GM12873 (cell line): Measurements from ENCODE around the gene LILRB2.

Source experiments
- TF ChIP-seq, protein P1 (sequence below): IDR thresholded peaks from 2 replicates; pipeline ENCODE4 v1.5.1; 2012; ENCODE audit warnings: low read depth, mild to moderate bottlenecking, moderate library complexity, low read length, control low read depth; ENCODE audit not compliant: insufficient read depth; ENCODE audit errors: missing control alignments

Gene LILRB2

DNA sequence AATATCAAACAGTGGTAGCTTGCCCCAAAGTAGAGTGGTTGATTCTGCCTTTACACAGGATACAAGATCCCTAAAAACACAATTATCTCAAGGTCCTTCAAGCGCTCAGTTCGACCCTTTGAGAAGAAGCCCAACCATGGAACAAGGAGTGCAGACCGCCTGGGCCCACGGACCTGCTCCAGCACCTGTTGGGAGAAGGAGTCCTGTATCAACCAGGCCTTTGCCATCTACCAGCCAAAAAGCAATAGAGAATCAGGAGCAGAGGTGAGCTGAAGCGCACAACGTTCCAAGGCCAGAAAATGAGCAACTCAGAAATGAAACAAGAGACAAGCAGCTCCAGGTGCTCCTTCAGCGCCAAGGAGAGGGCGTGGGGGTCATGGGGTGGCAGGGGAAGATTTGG is 51.8 kb downstream of the LILRB2 start:
- TF ChIP-seq, protein P1, sequence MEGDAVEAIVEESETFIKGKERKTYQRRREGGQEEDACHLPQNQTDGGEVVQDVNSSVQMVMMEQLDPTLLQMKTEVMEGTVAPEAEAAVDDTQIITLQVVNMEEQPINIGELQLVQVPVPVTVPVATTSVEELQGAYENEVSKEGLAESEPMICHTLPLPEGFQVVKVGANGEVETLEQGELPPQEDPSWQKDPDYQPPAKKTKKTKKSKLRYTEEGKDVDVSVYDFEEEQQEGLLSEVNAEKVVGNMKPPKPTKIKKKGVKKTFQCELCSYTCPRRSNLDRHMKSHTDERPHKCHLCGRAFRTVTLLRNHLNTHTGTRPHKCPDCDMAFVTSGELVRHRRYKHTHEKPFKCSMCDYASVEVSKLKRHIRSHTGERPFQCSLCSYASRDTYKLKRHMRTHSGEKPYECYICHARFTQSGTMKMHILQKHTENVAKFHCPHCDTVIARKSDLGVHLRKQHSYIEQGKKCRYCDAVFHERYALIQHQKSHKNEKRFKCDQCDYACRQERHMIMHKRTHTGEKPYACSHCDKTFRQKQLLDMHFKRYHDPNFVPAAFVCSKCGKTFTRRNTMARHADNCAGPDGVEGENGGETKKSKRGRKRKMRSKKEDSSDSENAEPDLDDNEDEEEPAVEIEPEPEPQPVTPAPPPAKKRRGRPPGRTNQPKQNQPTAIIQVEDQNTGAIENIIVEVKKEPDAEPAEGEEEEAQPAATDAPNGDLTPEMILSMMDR, result no peak
